PC-9 (cell line): ENCODE data around the gene STAMBP. TPM values are rescaled to one million over a fixed set of nuclear protein-coding genes. Genes with fewer than 3 reads are reported as not detected.

Source experiments
- BruUV-seq: library from RNA; stranded (reverse); fragments of 400-500 nt; replicated peaks from 2 replicates; lab custom pipeline; 2021; lab: Mats Ljungman, UMichigan
- CTCF ChIA-PET: fragments of 300-600 bp; sonication (Branson Sonifier 250); formaldehyde crosslinking; loops from one replicate; lab custom pipeline; 2022; ENCODE audit warnings: antibody characterized with exemption; lab: Charles Lee
- POLR2A ChIA-PET: fragments of 300-600 bp; sonication (Branson Sonifier 250); formaldehyde crosslinking; loops from one replicate; lab custom pipeline; 2022; ENCODE audit warnings: antibody characterized with exemption; ENCODE audit not compliant: unreplicated experiment; lab: Charles Lee
- DNase-seq, 2 experiments: peaks; one replicate each; pipeline versions ENCODE4 v3.0.0 to v3.0.0-alpha.2; 2015 to 2022; ENCODE audit warnings: mixed read lengths in 1 of 2
- H2AFZ ChIP-seq: fragments of 200-600 bp; sonication (generic); 2 replicates; pipeline ENCODE4 v1.8.1; 2017; ENCODE audit warnings: antibody characterized with exemption
- H3F3A ChIP-seq: fragments of 200-600 bp; sonication (generic); 2 replicates; pipeline ENCODE4 v1.8.1; 2017; ENCODE audit warnings: antibody characterized with exemption, mild to moderate bottlenecking, low read depth; ENCODE audit not compliant: insufficient read depth
- H3K27ac ChIP-seq: fragments of 200-600 bp; sonication (generic); 2 replicates; pipeline ENCODE4 v1.6.1; 2016; ENCODE audit warnings: mixed run types
- H3K27me3 ChIP-seq: fragments of 200-600 bp; sonication (generic); 2 replicates; pipeline ENCODE4 v1.6.1; 2016; ENCODE audit warnings: low read depth, mixed run types; ENCODE audit not compliant: insufficient read depth
- H3K36me3 ChIP-seq: fragments of 200-600 bp; sonication (generic); 2 replicates; pipeline ENCODE4 v1.6.1; 2016; ENCODE audit warnings: low read depth, mixed run types
- H3K4me1 ChIP-seq: fragments of 200-600 bp; sonication (generic); replicated peaks from 2 replicates; pipeline ENCODE4 v1.6.1; 2016; ENCODE audit warnings: mixed run types; ENCODE audit not compliant: insufficient read depth
- H3K4me2 ChIP-seq: fragments of 200-600 bp; sonication (generic); 2 replicates; pipeline ENCODE4 v1.6.1; 2017; ENCODE audit warnings: mixed run types
- H3K4me3 ChIP-seq: fragments of 200-600 bp; sonication (generic); 2 replicates; pipeline ENCODE4 v1.6.1; 2016; ENCODE audit warnings: mixed run types
- H3K79me2 ChIP-seq: fragments of 200-600 bp; sonication (generic); 2 replicates; pipeline ENCODE4 v1.6.1; 2017; ENCODE audit warnings: low read depth, mixed run types
- H3K9me2 ChIP-seq: fragments of 200-600 bp; sonication (generic); 2 replicates; pipeline ENCODE4 v1.8.1; 2017; ENCODE audit warnings: mild to moderate bottlenecking; ENCODE audit not compliant: insufficient read depth
- H3K9me3 ChIP-seq: fragments of 200-600 bp; sonication (generic); 2 replicates; pipeline ENCODE4 v1.8.1; 2016; ENCODE audit warnings: low read depth; ENCODE audit not compliant: insufficient read depth
- H4K20me1 ChIP-seq: fragments of 200-600 bp; sonication (generic); 2 replicates; pipeline ENCODE4 v1.8.1; 2017; ENCODE audit not compliant: insufficient read depth
- EZH2 ChIP-seq: fragments of 200-600 bp; sonication (generic); IDR thresholded peaks from 2 replicates; pipeline ENCODE4 v1.8.0; 2017; ENCODE audit warnings: antibody characterized with exemption, low read depth
- intact Hi-C: fragments of 100-400 bp; cut with micrococcal nuclease; formaldehyde crosslinking; loops from one replicate; pipeline ENCODE4 v1.10.0; 2022; ENCODE audit not compliant: unreplicated experiment
- total RNA-seq: library from RNA; stranded (reverse); gene quantifications from 2 replicates; pipeline ENCODE4 v1.2.3, GENCODE V29; 2021
- TF ChIP-seq, protein P1 (sequence below): fragments of 200-600 bp; sonication (generic); conservative IDR thresholded peaks from 2 replicates; pipeline ENCODE4 v1.6.1; 2017; ENCODE audit warnings: mixed run types, antibody characterized with exemption, mild to moderate bottlenecking, moderate library complexity

The STAMBP gene
- total RNA-seq, 1 experiment from 2014 or later: 52.2 TPM

DNA sequence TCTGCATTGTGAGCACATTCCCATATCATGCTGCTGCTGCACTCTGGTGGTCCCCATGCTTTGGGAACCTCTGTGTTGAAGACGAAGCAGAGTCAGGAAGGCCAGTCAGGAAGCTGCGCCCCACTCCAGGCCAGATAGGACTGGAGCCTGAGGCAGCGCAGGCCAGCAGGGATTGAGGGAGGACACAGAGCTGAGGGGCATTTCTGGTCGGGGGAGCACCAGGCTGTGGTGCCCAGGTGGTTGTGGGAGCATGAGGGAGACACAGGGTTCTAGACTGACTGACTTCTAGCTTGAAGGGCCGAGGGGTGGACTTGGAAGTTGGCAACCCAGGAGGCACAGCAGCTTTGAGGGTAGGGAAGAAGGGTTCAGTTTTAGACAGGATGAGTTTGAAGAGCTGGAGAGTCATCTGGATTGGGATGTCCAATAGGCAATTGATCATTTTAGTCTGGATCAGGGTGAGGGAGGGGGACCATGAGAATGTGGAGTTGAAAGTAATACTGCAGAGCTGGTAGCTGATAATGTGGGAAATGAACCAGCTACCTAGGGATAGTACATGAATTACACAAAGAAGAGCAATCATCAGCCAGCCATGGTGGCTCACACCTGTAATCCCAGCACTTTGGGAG, 62.6 kb downstream of the STAMBP start:
- no TSS peak for BruUV-seq

DNA sequence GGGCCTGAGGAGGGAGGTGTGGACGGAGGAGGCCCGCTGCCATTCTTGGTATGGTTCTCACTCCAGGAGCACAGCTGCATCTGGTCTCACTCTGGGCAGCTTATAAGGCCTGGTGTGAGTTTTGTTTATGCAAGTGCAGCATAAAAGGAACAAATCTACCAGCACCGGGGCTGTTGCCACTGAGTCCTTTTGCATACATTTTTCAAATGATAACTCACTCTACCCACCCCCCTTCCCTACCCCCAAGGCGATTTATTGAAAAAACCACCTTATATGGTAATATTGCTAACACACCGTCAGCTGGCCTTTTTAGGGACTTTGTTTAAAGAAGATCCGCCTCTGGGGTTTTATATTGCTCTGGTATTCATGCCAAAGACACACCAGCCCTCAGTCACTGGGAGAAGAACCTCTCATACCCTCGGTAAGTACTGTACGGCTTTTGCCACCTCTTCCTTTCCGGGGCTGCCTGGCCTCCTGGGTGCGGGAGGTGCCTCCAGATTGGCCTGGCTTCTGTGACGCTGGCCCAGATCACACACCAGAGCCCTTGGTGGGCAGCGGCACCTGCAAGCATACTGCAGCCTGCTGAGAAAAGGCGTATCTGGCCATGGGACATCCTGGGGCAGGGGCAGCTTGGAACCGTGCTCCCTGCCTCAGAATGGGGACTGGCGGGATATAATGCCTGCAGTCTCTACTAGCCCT, 64.0 kb downstream of the STAMBP start, which contains the start of gene ACTG2:
TSS of gene ACTG2 (plus strand) at position 378 of the 699 bp plus-strand sequence. CDS start 8,304 bp downstream, outside the sequence.
- H3F3A ChIP-seq: no peaks in the 10 kb centered on the region
- no peak within 1 kb of the TSS for H3K4me2 ChIP-seq
- H2AFZ ChIP-seq: no peak within 1 kb of the TSS
- H3K36me3 ChIP-seq: no peaks in the 10 kb centered on the region
- no TSS peak for BruUV-seq
- no peaks in the 10 kb centered on the region for H3K79me2 ChIP-seq
- H3K9me3 ChIP-seq: no peaks in the 10 kb centered on the region
- no peak within 1 kb of the TSS for H3K27ac ChIP-seq
- TF ChIP-seq EZH2: no peak
- TF ChIP-seq, protein P1, sequence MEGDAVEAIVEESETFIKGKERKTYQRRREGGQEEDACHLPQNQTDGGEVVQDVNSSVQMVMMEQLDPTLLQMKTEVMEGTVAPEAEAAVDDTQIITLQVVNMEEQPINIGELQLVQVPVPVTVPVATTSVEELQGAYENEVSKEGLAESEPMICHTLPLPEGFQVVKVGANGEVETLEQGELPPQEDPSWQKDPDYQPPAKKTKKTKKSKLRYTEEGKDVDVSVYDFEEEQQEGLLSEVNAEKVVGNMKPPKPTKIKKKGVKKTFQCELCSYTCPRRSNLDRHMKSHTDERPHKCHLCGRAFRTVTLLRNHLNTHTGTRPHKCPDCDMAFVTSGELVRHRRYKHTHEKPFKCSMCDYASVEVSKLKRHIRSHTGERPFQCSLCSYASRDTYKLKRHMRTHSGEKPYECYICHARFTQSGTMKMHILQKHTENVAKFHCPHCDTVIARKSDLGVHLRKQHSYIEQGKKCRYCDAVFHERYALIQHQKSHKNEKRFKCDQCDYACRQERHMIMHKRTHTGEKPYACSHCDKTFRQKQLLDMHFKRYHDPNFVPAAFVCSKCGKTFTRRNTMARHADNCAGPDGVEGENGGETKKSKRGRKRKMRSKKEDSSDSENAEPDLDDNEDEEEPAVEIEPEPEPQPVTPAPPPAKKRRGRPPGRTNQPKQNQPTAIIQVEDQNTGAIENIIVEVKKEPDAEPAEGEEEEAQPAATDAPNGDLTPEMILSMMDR: no peak
- H4K20me1 ChIP-seq: no peaks in the 10 kb centered on the region
- CTCF ChIA-PET: no interaction called here
- H3K9me2 ChIP-seq: no peaks in the 10 kb centered on the region
- intact Hi-C loops: no loop called here
- no peak within 1 kb of the TSS for H3K4me3 ChIP-seq
- DNase-seq: no peak
- H3K4me1 ChIP-seq: peaks cover 11% of the 10 kb centered on the region
- POLR2A ChIA-PET: interaction anchor here (0.6 kb wide), 1 partner anchor 510 kb away, joined by 3 read pairs; no protein-coding TSS in a partner anchor
- H3K27me3 ChIP-seq: no peaks in the 10 kb centered on the region

More for the DNA sequence above, 62.6 kb downstream of the STAMBP start:
- Histone ChIP-seq H3K9me3 (no peaks in the 10 kb centered on the region), H3K4me2 (no peak overlapping the region), H3K4me3 (no peak overlapping the region), H3K36me3 (no peaks in the 10 kb centered on the region), H3K4me1 (peaks cover 14% of the 10 kb centered on the region), H3K9me2 (no peaks in the 10 kb centered on the region), H3F3A (no peaks in the 10 kb centered on the region), H3K27ac (no peak overlapping the region), H2AFZ (no peak overlapping the region), H4K20me1 (no peaks in the 10 kb centered on the region), H3K27me3 (no peaks in the 10 kb centered on the region), H3K79me2 (no peaks in the 10 kb centered on the region)
- POLR2A ChIA-PET: interaction anchor here (0.6 to 0.7 kb wide), 2 partner anchors 12 to 1392 kb away, joined by 3 to 4 read pairs; no protein-coding TSS in a partner anchor
- CTCF ChIA-PET: interaction anchor here (0.5 kb wide), 1 partner anchor 29 kb away, joined by 4 read pairs; no protein-coding TSS in a partner anchor
- intact Hi-C loops: no loop called here
- no peak for TF ChIP-seq EZH2
- TF ChIP-seq, protein P1: no peak
- no peak for DNase-seq

DNA sequence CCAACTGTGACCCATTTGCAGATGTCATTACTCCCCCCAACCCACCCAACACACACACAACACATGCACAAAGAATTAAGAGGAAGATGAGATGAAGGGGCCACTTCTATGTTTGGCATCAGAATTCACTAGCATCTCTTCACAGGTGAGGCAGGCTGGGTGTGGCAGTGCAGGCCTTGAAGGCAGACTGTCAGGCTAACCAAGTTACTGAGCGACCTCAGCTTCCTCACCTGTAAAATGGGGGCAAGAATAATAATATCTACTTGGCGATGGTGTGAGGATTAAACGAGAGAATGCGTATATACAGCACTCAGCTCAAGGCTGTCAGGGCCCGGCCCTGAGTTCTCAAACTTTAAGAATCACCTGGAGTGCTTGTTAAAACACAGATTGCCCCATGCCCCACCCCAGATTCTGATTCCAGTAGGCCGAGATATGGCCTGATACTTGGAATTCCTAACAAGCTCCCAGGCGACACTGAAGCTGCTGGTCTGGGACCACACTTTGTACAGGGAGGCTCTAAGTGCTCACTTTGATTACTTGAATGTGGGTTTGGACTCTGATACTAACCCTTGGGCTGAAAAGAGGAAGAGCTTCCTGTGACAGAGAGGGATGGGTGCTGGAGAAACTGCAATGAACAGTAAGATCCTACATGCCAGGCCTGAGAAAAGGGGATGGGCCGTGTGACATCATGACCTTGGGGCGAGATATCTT, 65.2 kb downstream of the STAMBP start:
- POLR2A ChIA-PET: interaction anchor here (0.6 kb wide), 1 partner anchor 9 kb away, joined by 3 read pairs; no protein-coding TSS in a partner anchor
- Histone ChIP-seq H2AFZ (no peak overlapping the region), H3K9me2 (no peaks in the 10 kb centered on the region), H3K4me1 (no peaks in the 10 kb centered on the region), H3K36me3 (no peaks in the 10 kb centered on the region), H3K4me3 (no peak overlapping the region), H3K79me2 (no peaks in the 10 kb centered on the region), H3K27me3 (no peaks in the 10 kb centered on the region), H3K4me2 (no peak overlapping the region), H3F3A (no peaks in the 10 kb centered on the region), H4K20me1 (no peaks in the 10 kb centered on the region), H3K27ac (no peak overlapping the region), H3K9me3 (no peaks in the 10 kb centered on the region)
- TF ChIP-seq EZH2: no peak
- TF ChIP-seq, protein P1: no peak
- intact Hi-C loops: no loop called here
- DNase-seq: no peak
- no TSS peak for BruUV-seq
- CTCF ChIA-PET: no interaction called here
